SH-SY5Y (cell line): ENCODE data around the gene FUT8.

Experiments
- GATA2 ChIP-seq: IDR thresholded peaks from 2 replicates; pipeline ENCODE4 v1.6.1; 2011; ENCODE audit warnings: mild to moderate bottlenecking, low read depth, low read length
- GATA3 ChIP-seq: IDR thresholded peaks from 2 replicates; pipeline ENCODE4 v1.6.1; 2011; ENCODE audit warnings: low read depth, mild to moderate bottlenecking, low read length, moderate library complexity

- TF ChIP-seq GATA2, result no peak
- no peak for TF ChIP-seq GATA3
Measured at GRCh38 chr14:65748796-65749195, 336.3 kb downstream of the FUT8 start.
